Stimulated activated CD4-positive, alpha-beta T cell treated with anti-CD3 and anti-CD28 coated beads, Interleukin-15, amount 100 ng/mL, for 48 hours (primary cell): ENCODE data around the gene NFIB.

Source experiments
- DNase-seq, 2 donors: peaks; one replicate each; pipeline ENCODE4 v3.0.0-alpha.2; 2020; ENCODE audit warnings: low read depth in 2 of 2

The NFIB gene

DNA sequence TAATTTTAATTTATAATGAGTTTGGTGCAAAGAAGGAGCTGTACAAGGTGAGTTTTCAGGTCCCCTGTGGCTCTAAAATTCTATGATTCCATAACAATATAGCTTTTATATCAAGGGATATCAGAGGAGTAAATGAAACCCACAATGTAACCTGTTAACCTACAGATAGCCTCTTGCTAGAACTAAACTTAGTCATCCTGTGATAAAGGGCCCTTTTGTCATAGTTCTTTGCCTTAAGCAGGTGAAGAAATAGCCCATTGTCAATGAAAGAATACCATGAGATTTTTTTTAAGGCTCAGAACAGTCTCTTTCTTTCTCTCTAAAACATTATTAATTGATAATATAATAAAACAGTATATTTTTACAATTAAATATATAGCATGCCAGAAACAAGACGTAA, 127.8 kb downstream of the NFIB start:
- DNase-seq: no peak

- DNase-seq: no peak
Observed at GRCh38 chr9:14185016-14185415, 128.9 kb downstream of the NFIB start.

DNA sequence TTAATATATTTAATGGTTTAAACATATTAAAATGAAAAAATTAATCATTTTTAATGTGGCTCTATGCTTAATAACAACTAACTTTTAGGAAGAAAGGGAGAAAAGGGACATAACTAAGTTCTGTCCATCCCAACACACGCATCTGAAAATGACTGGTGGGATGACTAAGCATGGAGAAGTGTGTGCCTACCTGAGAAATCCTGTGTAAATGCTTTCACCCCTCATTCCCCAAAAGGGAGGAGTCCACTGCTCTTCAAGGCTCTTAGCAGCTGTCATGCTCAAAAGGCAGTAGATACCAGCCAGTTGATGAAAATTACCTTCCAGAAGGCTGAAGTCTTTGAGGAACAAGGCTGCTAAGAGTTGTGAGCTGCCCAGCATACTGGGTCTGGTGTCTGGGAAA, 130.9 kb downstream of the NFIB start:
- no peak for DNase-seq

GRCh38 chr9:14180960-14181537, 132.9 kb downstream of the NFIB start:
- no peak for DNase-seq

GRCh38 chr9:14180093-14180959, 133.6 kb downstream of the NFIB start:
- no peak for DNase-seq

GRCh38 chr9:14179449-14179848, 134.5 kb downstream of the NFIB start:
- DNase-seq: no peak

DNA sequence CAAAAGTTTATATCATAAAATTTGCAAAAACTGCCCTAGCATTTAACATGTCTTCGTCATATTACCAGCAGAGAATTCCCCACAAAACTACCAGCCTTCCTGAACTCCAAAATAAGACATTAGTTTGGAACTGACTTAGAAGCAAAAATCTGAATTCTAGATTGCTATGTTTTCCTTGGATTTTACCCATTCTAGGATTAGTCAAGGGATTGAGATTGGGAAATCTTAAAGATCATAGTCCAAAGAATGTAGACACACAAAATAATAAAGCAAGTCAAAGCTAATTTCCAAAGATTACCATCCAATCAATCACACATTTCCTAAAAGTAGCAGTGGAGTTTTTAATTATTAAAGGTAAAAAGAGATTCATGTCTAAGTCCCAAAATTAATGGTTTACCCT, 138.2 kb downstream of the NFIB start:
- no peak for DNase-seq

DNA sequence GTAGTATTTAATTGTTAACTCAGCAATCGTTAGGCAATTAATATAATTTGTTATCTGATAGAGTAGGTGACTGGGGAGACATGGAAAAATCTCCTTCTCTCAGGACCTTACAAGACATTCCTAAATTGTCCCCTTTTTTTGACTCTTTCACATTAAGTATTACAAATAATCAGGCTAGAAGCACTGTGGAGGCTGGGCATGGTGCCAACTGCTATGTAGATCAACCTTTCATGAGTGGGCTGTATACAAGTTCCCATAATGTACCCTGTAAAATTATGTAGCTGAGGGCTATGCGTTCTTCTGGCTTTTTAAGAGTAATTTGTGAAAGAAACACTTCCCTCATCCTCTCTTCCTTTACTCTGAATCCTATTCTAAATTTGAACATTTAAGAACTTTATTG, 140.2 kb downstream of the NFIB start:
- no peak for DNase-seq

- no peak for DNase-seq
Observed at GRCh38 chr9:14170973-14171596, 142.9 kb downstream of the NFIB start.

DNA sequence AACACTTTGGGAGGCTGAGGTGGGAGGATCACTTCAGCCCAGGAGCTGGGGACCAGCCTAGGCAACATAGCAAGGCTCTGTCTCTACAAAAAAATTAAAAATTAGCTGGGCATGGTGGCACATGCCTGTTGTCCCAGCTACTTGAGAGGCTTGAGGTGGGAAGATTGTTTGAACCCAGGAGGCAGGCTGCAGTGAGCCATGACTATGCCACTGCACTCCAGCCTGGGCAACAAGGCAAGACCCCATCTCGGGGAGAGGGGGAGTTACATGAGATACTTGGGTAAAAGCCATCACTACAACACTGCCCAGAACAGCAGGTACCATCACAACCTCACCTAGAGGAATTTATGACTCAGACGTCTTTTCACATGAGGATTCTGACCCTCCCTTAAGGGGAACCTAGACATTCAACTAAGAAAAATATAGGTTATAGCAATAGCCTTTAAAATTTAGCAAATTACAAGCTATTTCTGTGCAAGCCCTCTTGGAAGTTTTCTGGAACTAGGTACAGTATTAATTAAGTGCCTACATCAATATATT, 143.5 kb downstream of the NFIB start:
- no peak for DNase-seq

DNA sequence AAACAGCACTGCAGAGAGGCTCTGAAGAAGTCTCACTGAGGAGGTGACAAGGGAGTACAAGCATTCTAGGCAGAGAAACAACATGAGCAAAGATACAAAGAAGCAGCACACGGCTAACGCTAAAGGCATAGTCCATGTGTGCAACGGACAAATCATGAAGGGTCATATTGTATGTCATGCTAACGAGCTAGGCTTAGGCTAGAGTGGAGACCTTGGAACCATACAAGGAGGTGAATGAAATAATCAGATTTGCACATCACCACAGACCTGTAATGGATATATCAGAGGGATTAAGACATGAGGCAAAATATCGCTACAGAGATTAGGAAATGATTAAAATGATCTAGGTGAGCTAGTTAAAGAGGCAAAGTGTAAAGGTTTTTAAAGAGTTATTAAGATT, 145.6 kb downstream of the NFIB start:
- DNase-seq: no peak

- no peak for DNase-seq
Observed at GRCh38 chr9:14165376-14166035, 148.4 kb downstream of the NFIB start.

- no peak for DNase-seq
Observed at GRCh38 chr9:14164908-14165307, 149.0 kb downstream of the NFIB start.

DNA sequence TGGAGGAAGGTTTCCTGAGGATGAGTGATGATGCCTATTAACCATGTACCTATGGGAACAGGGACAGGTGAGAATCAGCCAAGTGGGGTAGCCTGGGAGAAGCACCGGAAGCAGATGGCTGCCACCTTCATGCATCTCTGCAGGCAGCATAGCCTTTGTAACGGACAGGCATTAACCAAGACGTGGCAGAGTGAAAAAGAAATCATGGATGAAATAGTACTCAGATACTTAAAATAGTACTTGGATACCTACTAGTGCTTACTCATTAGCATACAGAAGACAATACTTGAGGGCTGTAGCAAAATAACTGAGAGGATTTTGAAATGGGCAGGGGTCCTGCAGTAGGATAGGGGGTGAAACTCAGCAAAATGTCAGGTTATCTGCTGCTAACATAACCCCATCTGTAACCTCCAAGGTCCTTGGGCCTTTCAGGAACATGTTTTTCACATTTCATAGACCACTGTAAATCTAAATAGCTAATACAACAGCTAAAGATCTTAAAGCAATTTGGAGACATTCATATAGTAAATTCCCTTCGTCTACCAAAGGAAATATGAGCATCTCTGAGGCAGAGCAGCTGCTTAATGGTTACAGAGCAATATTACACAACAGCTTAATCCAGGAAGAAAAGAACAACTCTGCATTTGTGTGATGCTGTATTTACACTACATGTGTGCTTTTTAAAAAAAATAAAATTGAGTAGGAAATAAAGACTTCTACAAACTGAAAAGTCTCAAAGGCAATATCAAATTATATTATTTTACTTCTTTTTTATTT, 154.3 kb downstream of the NFIB start:
- DNase-seq: no peak

GRCh38 chr9:14158916-14159315, 155.0 kb downstream of the NFIB start:
- no peak for DNase-seq

DNA sequence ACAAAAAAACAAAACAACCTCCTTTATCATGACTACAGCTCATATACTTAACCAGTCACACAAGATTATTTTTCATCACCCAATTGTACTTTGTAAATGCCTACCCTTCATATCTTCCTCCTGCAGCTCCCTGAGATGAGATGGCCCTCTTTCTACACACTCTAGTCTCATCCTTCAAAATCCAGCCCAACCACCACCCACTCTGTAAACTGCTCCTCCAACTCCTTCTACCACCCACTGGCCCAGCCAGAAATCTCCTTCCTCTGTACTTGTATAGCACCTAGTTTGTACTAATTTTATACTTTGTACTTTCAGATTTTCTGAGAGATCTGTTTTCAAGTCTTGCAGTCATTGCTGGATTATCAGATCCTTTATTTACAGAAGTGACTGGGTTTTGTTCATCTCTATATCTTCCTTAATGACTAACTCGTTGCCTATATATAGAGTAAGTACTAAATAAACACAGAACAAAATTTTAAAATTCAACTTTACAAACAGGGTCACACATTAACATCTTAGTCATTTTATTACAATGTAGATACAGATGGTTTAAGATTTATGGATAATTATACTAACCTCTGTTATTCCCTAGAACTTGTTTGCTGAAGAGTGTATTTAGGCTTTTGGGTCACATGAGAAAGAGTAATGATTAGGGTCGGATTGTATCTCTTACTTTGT, 155.7 kb downstream of the NFIB start:
- DNase-seq: no peak

DNA sequence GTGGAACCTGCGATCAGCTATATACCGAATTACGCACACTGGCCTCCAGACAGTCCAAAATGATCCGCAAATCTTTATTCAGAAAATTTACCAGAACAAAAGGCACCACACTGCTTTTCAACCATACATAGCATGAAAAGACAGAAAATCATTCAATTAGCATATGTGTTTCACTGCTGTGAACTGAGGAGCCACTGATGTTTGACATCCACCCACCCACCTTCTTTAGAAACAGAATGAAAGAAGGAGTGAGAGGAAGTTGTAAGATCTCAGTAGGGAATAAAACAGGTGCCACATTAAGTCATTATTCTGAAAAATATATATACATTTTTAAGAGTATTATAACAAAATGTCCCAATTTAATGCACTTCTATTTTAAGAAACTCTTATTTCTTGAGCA, 156.8 kb downstream of the NFIB start:
- no peak for DNase-seq

DNA sequence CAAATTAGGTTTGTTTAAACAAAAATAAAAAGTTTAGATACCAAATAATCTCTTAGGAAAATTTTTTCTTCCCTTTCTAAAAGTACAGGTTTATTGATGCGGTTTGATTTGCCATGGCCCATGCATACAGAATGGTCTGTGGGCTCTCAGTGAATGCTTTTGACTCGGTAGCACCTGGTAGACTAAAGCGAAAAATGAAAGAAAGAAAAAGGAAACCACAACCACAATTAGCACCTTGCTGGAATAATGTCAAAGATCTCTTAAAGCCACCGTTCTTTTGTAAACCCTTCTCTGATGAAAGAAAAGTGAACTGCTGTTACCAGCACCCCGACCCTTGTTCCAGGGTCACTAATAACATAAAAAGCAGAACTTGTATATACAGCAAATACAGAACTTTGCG, 157.9 kb downstream of the NFIB start:
- DNase-seq: no peak

DNA sequence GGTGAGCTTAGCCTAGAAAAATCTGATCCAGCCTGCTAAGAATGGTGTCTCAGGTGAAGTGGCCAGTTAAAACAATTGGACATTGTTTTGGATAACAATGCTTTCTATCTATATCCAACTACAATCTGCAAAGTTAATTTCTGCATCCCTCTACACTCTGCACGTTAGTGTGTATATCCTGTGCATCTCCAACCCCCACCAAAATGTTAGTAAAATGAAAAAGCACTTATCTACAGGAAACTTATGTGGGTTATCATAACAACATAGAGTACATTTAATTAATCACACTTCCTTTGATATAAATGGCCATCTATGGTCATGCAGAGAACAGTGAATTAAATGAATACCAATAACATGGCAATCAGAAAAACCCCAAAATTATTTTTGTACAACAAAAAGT, 158.7 kb downstream of the NFIB start:
- no peak for DNase-seq

DNA sequence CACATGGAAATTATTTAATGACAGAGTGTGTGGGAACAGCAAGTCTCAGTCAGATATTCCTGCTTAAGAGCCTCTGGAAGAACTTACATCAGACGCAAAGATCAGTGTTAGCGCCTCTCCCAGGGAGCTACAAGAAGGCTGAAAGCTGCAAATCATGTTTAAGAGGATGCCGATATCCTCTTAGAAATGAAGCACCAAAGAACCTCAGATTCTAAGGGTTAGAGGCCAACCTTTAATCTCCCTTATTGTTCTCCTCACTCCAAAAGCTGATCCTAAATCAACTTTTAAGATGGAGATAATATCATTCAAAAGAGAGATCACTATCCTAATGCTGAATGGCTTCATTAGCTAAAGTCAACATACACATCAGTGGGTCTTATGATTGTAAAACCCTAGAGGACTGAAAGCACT, 160.6 kb downstream of the NFIB start:
- DNase-seq: no peak

DNA sequence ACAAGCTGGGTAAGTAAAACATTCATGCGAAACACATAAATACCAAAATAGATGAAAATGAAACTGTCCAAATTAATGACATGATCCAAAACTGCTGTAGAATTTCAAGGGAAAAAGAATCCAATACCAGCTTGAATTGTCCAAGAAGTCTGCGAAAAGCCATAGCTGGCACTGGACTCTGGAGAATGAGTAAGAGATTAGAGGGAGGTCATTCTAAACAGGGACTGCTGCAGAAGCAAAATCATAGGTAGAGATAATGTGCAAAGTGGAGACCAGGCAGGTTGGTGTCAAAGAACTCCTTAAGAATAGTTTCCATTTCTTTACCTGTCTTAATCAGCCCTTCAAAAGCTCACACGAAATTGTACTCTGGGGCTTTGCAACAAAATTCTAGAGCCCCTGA, 162.5 kb downstream of the NFIB start:
- DNase-seq: no peak
